HUES48 (cell line): ENCODE measurements around the gene NRG3.
A peak's percentile ranks its signal among the peaks of the same experiment; 100 is the strongest.
"Not testable (repeated sequence)": the region's sequence is repeated elsewhere in the genome, so short reads cannot be mapped to it uniquely, and the experiment has no call there.

Experiments
- H3K27ac ChIP-seq: one replicate; pipeline ENCODE4 v1.7.0; 2013; ENCODE audit warnings: low read depth, low read length, inconsistent platforms
- H3K27me3 ChIP-seq: 2 replicates; pipeline ENCODE4 v1.6.1; 2013; ENCODE audit warnings: mild to moderate bottlenecking, low read length; ENCODE audit not compliant: control insufficient read depth, insufficient read depth
- H3K36me3 ChIP-seq: 2 replicates; pipeline ENCODE4 v1.6.1; 2013; ENCODE audit warnings: low read length; ENCODE audit not compliant: control insufficient read depth, insufficient read depth
- H3K4me1 ChIP-seq: 2 replicates; pipeline ENCODE4 v1.6.1; 2013; ENCODE audit warnings: mild to moderate bottlenecking, low read length; ENCODE audit not compliant: control insufficient read depth, insufficient read depth
- H3K4me3 ChIP-seq: 2 replicates; pipeline ENCODE4 v1.5.1; 2013; ENCODE audit warnings: mild to moderate bottlenecking, low read depth, low read length
- H3K9ac ChIP-seq: 2 replicates; pipeline ENCODE4 v1.6.1; 2013; ENCODE audit warnings: mild to moderate bottlenecking, low read depth, low read length, moderate library complexity
- H3K9me3 ChIP-seq: 2 replicates; pipeline ENCODE4 v1.6.1; 2013; ENCODE audit warnings: low read length; ENCODE audit not compliant: control insufficient read depth, insufficient read depth

Gene NRG3

DNA sequence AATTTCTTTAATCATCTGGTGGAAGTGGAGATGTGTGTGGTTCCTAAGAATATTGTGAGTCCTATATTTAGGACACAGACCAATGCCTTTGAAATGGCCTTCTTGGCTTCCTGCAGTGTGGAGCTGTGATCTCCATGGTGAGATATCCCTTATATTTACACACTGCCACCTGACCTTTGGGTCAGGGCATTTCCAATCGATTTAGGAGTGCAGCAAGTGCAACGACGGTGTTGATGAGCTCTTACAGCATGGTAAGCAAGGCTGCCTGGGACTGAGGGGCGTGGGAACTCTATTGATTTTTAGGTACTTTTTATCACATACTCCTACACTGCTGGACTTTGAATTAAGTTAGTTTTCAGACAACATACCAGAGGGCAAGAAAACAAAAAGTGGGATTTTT, 146.0 kb downstream of the NRG3 start:
- no peaks in the 10 kb centered on the region for H3K9me3 ChIP-seq
- H3K27ac ChIP-seq = no peak overlapping the region
- H3K4me1 ChIP-seq = no peaks in the 10 kb centered on the region
- H3K4me3 ChIP-seq = no peak overlapping the region
- H3K36me3 ChIP-seq = no peaks in the 10 kb centered on the region
- H3K27me3 ChIP-seq = no peaks in the 10 kb centered on the region
- H3K9ac ChIP-seq = no peak overlapping the region

DNA sequence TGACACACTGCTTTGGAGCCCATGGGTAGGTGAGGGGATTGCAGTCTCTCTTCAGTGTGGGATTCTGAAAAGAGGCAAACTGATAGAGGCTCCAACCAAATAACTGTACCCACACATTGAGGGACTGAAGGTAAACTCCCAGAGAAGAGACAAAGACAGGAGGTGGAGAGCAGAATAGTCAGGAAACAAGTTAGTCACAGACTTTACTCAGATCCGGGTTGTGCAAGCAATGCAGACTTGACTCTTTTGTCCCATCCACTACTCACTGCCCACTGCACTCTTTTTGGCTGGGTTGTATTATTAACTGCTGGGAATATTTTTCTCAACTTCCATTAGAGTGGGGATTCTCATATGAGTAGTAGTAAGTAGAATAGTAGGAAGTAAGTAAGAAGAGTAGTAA, 152.7 kb downstream of the NRG3 start:
- H3K9ac ChIP-seq = no peak overlapping the region
- no peak overlapping the region for H3K4me3 ChIP-seq
- no peaks in the 10 kb centered on the region for H3K36me3 ChIP-seq
- H3K9me3 ChIP-seq = no peaks in the 10 kb centered on the region
- peaks cover 6% of the 10 kb centered on the region; the same call in 1 of the 2 replicates for H3K4me1 ChIP-seq
- no peak overlapping the region for H3K27ac ChIP-seq
- no peaks in the 10 kb centered on the region for H3K27me3 ChIP-seq

GRCh38 chr10:82037076-82037475, 162.1 kb downstream of the NRG3 start:
- Histone ChIP-seq H3K36me3 (no peaks in the 10 kb centered on the region), H3K4me1 (peaks cover 12% of the 10 kb centered on the region), H3K4me3 (no peak overlapping the region), H3K27me3 (no peaks in the 10 kb centered on the region), H3K27ac (no peak overlapping the region), H3K9ac (no peak overlapping the region), H3K9me3 (no peaks in the 10 kb centered on the region)

DNA sequence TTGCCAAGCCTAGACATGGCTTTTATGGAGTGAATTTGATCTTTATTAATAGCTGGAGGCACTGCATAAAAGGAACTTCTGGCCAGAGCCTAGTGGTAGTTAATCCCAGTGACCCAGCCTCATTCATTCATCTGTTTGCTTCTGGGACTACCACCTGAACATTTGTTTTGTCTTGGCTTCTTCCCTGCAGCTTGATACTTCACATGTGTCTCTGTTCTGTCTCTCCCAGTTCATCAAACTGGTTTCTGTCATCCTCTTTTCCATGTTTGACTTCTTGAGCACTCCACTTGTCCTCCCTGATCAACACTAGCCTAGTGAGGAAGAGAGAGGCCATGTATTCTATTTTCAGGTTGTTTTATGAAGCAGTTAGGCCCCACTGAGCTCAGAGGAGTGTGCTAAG, 163.6 kb downstream of the NRG3 start:
- H3K4me3 ChIP-seq = no peak overlapping the region
- H3K27me3 ChIP-seq = no peaks in the 10 kb centered on the region
- H3K9ac ChIP-seq = no peak overlapping the region
- no peaks in the 10 kb centered on the region for H3K9me3 ChIP-seq
- H3K27ac ChIP-seq = no peak overlapping the region
- no peaks in the 10 kb centered on the region for H3K36me3 ChIP-seq
- peaks cover 12% of the 10 kb centered on the region for H3K4me1 ChIP-seq

DNA sequence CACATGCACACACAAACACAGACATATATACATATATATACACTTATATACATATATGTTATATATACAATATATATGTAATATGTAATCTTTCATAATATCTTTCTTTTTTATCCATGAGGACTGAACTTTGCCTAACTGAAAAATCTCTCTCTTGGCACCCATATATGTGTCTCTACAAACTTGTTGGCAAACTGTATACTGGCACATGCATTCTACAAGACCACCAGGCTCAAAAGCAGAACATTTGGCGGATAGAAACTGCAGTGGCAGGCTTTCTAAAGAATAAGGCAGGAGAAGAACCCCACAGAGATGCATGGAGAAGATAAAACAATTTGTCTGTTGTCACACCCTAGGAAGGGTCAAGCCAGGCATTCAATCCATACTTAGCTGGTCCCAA, 165.3 kb downstream of the NRG3 start:
- H3K36me3 ChIP-seq = no peaks in the 10 kb centered on the region
- H3K9ac ChIP-seq = no peak overlapping the region
- H3K27ac ChIP-seq = no peak overlapping the region
- no peak overlapping the region for H3K4me3 ChIP-seq
- H3K9me3 ChIP-seq = no peaks in the 10 kb centered on the region
- no peaks in the 10 kb centered on the region for H3K27me3 ChIP-seq
- peaks cover 12% of the 10 kb centered on the region for H3K4me1 ChIP-seq

GRCh38 chr10:82041018-82041417, 166.0 kb downstream of the NRG3 start:
- Histone ChIP-seq H3K9me3 (no peaks in the 10 kb centered on the region), H3K4me1 (peaks cover 12% of the 10 kb centered on the region), H3K4me3 (no peak overlapping the region), H3K36me3 (no peaks in the 10 kb centered on the region), H3K9ac (no peak overlapping the region), H3K27ac (peak overlapping the region; percentile 26), H3K27me3 (no peaks in the 10 kb centered on the region)

GRCh38 chr10:82056391-82056790, 181.4 kb downstream of the NRG3 start:
- Histone ChIP-seq H3K27me3 (no peaks in the 10 kb centered on the region), H3K36me3 (no peaks in the 10 kb centered on the region), H3K4me3 (no peak overlapping the region), H3K9me3 (no peaks in the 10 kb centered on the region), H3K27ac (no peak overlapping the region), H3K9ac (no peak overlapping the region), H3K4me1 (no peaks in the 10 kb centered on the region)

- not testable (repeated sequence) for H3K4me3 ChIP-seq, H3K9me3 ChIP-seq, H3K27me3 ChIP-seq, H3K9ac ChIP-seq, H3K36me3 ChIP-seq
- peak overlapping the region; percentile 31 for H3K27ac ChIP-seq
- H3K4me1 ChIP-seq = peaks cover 27% of the 10 kb centered on the region
Observed at GRCh38 chr10:82067192-82067591, 192.2 kb downstream of the NRG3 start.

DNA sequence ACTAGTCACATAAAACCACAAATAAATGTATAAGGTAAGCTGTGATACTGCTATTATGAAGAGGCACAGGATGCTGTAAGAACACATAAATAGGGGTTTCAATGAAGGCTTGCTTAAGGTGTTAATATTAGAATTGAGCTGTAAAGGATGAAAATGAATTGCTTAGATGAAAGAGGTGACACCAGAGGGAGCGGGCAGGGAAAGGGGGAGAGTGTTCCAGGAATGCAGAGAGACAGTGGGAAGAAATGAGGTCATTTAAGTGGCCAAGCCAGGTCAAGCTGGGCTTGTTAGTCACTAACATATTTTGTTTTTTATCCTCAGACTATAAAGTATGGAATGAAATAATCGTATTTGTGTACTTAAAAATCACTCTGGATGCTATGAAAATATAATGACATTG, 193.5 kb downstream of the NRG3 start:
- Histone ChIP-seq H3K4me3 (no peak overlapping the region), H3K9me3 (no peaks in the 10 kb centered on the region), H3K27me3 (no peaks in the 10 kb centered on the region), H3K36me3 (no peaks in the 10 kb centered on the region), H3K9ac (no peak overlapping the region), H3K4me1 (peaks cover 27% of the 10 kb centered on the region), H3K27ac (no peak overlapping the region)

GRCh38 chr10:82071231-82071630, 196.2 kb downstream of the NRG3 start:
- Histone ChIP-seq H3K27me3 (no peaks in the 10 kb centered on the region), H3K4me1 (peaks cover 27% of the 10 kb centered on the region), H3K36me3 (no peaks in the 10 kb centered on the region), H3K4me3 (no peak overlapping the region), H3K27ac (no peak overlapping the region), H3K9ac (no peak overlapping the region), H3K9me3 (no peaks in the 10 kb centered on the region)

GRCh38 chr10:82072124-82072523, 197.1 kb downstream of the NRG3 start:
- H3K9me3 ChIP-seq = no peaks in the 10 kb centered on the region
- no peak overlapping the region for H3K27ac ChIP-seq
- H3K27me3 ChIP-seq = no peaks in the 10 kb centered on the region
- no peak overlapping the region for H3K4me3 ChIP-seq
- H3K4me1 ChIP-seq = peaks cover 22% of the 10 kb centered on the region
- no peaks in the 10 kb centered on the region for H3K36me3 ChIP-seq
- H3K9ac ChIP-seq = no peak overlapping the region

GRCh38 chr10:82075605-82076004, 200.6 kb downstream of the NRG3 start:
- Histone ChIP-seq H3K9ac (no peak overlapping the region), H3K27ac (no peak overlapping the region), H3K9me3 (no peaks in the 10 kb centered on the region)

More at GRCh38 chr10:82075605-82076004, 200.6 kb downstream of the NRG3 start:
- no peaks in the 10 kb centered on the region for H3K4me1 ChIP-seq
- H3K27me3 ChIP-seq = no peaks in the 10 kb centered on the region
- no peak overlapping the region for H3K4me3 ChIP-seq
- H3K36me3 ChIP-seq = no peaks in the 10 kb centered on the region
